ENCODE results near the gene LCN10. TPM values are rescaled to one million over a fixed set of nuclear protein-coding genes. Genes with fewer than 3 reads are reported as not detected.
A peak's percentile ranks its signal among the peaks of the same experiment; 100 is the strongest.

LCN10 gene
- total and polyA plus RNA-seq, 9 of the 15 experiments (the other 6 are each of a cell fraction or from before 2014, with no cell fraction given) = 0.10 to 0.21 (median 0.14) TPM; not detected in 6

GRCh38 chr9:136728080-136728547, 14.6 kb downstream of the LCN10 start (continued):
- TF ChIP-seq DPF2 (IDR thresholded peaks at IDR 0.05) = no peak
- no peak for TF ChIP-seq ZNF324 (CRISPR knock-in tag; IDR thresholded peaks at IDR 0.05)
- TF ChIP-seq ZNF511 (CRISPR knock-in tag; IDR thresholded peaks at IDR 0.05) = peak; percentile 94; the same call in 1 of the 2 replicates
- no peak for TF ChIP-seq PHTF2 (CRISPR knock-in tag; IDR thresholded peaks at IDR 0.05)
- TF ChIP-seq SRF (CRISPR knock-in tag; IDR thresholded peaks at IDR 0.05) = peak in 1 of 2 experiments; percentile 86; a peak in 3 of 4 replicates
- no peak for TF ChIP-seq FOXA1 (IDR thresholded peaks at IDR 0.05; ENCODE audit: borderline replicate concordance)
- TF ChIP-seq, protein P1, sequence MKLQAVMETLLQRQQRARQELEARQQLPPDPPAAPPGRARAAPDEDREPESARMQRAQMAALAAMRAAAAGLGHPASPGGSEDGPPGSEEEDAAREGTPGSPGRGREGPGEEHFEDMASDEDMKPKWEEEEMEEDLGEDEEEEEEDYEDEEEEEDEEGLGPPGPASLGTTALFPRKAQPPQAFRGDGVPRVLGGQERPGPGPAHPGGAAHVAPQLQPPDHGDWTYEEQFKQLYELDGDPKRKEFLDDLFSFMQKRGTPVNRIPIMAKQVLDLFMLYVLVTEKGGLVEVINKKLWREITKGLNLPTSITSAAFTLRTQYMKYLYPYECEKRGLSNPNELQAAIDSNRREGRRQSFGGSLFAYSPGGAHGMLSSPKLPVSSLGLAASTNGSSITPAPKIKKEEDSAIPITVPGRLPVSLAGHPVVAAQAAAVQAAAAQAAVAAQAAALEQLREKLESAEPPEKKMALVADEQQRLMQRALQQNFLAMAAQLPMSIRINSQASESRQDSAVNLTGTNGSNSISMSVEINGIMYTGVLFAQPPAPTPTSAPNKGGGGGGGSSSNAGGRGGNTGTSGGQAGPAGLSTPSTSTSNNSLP (IDR thresholded peaks at IDR 0.05; ENCODE audit: borderline replicate concordance, low read depth, low read length) = 0 out of 2 replicates have a peak, but pooled peaks have one; percentile 40
- TF ChIP-seq, protein P2, sequence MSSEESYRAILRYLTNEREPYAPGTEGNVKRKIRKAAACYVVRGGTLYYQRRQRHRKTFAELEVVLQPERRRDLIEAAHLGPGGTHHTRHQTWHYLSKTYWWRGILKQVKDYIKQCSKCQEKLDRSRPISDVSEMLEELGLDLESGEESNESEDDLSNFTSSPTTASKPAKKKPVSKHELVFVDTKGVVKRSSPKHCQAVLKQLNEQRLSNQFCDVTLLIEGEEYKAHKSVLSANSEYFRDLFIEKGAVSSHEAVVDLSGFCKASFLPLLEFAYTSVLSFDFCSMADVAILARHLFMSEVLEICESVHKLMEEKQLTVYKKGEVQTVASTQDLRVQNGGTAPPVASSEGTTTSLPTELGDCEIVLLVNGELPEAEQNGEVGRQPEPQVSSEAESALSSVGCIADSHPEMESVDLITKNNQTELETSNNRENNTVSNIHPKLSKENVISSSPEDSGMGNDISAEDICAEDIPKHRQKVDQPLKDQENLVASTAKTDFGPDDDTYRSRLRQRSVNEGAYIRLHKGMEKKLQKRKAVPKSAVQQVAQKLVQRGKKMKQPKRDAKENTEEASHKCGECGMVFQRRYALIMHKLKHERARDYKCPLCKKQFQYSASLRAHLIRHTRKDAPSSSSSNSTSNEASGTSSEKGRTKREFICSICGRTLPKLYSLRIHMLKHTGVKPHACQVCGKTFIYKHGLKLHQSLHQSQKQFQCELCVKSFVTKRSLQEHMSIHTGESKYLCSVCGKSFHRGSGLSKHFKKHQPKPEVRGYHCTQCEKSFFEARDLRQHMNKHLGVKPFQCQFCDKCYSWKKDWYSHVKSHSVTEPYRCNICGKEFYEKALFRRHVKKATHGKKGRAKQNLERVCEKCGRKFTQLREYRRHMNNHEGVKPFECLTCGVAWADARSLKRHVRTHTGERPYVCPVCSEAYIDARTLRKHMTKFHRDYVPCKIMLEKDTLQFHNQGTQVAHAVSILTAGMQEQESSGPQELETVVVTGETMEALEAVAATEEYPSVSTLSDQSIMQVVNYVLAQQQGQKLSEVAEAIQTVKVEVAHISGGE (CRISPR knock-in tag; IDR thresholded peaks at IDR 0.05) = no peak
- no peak for TF ChIP-seq ZC3H8 (IDR thresholded peaks at IDR 0.05)
- peak; percentile 88 for TF ChIP-seq FOXP1 (CRISPR knock-in tag; IDR thresholded peaks at IDR 0.05)
- no peak for TF ChIP-seq FOXJ2 (tag; IDR thresholded peaks at IDR 0.05)
- TF ChIP-seq, protein P3, sequence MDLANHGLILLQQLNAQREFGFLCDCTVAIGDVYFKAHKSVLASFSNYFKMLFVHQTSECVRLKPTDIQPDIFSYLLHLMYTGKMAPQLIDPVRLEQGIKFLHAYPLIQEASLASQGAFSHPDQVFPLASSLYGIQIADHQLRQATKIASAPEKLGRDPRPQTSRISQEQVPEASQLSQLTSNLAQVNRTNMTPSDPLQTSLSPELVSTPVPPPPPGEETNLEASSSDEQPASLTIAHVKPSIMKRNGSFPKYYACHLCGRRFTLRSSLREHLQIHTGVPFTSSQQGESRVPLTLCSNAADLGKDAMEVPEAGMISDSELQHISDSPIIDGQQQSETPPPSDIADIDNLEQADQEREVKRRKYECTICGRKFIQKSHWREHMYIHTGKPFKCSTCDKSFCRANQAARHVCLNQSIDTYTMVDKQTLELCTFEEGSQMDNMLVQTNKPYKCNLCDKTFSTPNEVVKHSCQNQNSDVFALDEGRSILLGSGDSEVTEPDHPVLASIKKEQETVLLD (IDR thresholded peaks at IDR 0.05) = no peak
- no peak for TF ChIP-seq NR2F6 (CRISPR knock-in tag; IDR thresholded peaks at IDR 0.05)
- no peak for TF ChIP-seq HNRNPH1 (optimal IDR thresholded peaks at IDR 0.05; ENCODE audit: low read depth, low read length)
- TF ChIP-seq ZBTB43 (CRISPR knock-in tag; IDR thresholded peaks at IDR 0.05) = peak; percentile 74; the same call in 1 of the 2 replicates
- no peak for TF ChIP-seq RNF219 (CRISPR knock-in tag; IDR thresholded peaks at IDR 0.05)
- TF ChIP-seq HDAC8 (tag; IDR thresholded peaks at IDR 0.05) = 0 out of 2 replicates have a peak, but pooled peaks have one; percentile 54
